Erythroblast (primary cell): ENCODE measurements around the gene NLRP9.
"Not testable (repeated sequence)": the region's sequence is repeated elsewhere in the genome, so short reads cannot be mapped to it uniquely, and the experiment has no call there.

Experiments used
- DNase-seq, 2 experiments: peaks; one replicate each; lab custom pipeline; 2025; lab: John Stamatoyannopoulos, UW
- GATA1 ChIP-seq: IDR thresholded peaks from 2 replicates; pipeline ENCODE4 v1.6.1; 2011; ENCODE audit warnings: low read depth, mild to moderate bottlenecking, control low read depth, low read length, moderate library complexity
- POLR2A ChIP-seq: IDR thresholded peaks from 2 replicates; pipeline ENCODE4 v1.6.1; 2011; ENCODE audit warnings: mild to moderate bottlenecking, low read length

NLRP9 gene

GRCh38 chr19:55738302-55738701 is at the start of gene NLRP9:
Gene NLRP9, minus strand, starts transcription at chr19:55738402. Its CDS starts 28 bp downstream, at chr19:55738374.
- DNase-seq = no peak
- TF ChIP-seq POLR2A = no peak
- no peak for TF ChIP-seq GATA1

DNA sequence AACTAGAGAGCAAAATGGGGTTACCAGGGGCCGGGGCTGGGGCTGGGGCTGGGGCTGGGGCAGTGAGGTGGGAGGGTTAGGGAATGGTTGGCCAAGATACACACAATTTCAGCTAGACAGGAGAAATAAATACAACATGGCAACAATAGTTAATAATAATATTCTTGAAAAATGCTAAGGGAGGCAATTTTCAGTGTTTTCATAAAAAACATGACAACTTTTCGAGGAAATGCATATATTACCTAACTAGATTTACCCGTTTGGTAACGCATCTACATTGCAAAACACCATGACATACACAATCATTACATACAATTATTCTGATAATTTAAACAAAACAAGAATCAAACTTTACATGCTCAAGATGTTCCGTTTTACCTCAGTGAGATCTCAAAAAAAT is 42.9 kb upstream of the NLRP9 start:
- DNase-seq = no peak
- TF ChIP-seq POLR2A (no peak), GATA1 (no peak)

- DNase-seq = no peak
- TF ChIP-seq POLR2A (no peak), GATA1 (no peak)
Observed at GRCh38 chr19:55778331-55778730, 40.1 kb upstream of the NLRP9 start.

- TF ChIP-seq POLR2A (no peak), GATA1 (no peak)
- DNase-seq = peak; percentile 8 to 20
Observed at GRCh38 chr19:55777528-55777927, 39.3 kb upstream of the NLRP9 start.

GRCh38 chr19:55769632-55770031 is 31.4 kb upstream of the NLRP9 start:
- not testable (repeated sequence) for DNase-seq

DNA sequence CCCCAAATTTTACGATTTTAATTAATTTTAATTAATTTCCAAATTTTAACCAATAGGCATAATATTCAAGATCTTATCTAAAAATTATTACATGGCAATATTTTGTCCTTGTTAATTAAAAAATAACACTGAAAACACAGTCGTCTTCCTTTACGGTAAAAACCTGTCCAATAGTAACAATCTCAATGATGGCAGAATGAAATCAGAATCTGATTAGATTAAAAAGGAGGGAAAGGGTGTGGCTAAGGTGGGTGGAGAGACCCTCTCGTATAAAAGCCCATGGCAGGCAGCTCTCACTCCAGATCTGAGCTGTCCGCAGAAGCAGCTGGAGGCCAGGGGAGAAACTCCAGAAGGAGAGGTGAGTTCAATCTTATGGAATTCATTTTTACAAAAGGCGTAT is 30.6 kb upstream of the NLRP9 start, which contains the start of gene RFPL4AL1:
TSS of gene RFPL4AL1 (plus strand) at position 301 of the 400 bp plus-strand sequence. CDS start 2,687 bp downstream, outside the sequence.
- DNase-seq = not testable (repeated sequence)

DNA sequence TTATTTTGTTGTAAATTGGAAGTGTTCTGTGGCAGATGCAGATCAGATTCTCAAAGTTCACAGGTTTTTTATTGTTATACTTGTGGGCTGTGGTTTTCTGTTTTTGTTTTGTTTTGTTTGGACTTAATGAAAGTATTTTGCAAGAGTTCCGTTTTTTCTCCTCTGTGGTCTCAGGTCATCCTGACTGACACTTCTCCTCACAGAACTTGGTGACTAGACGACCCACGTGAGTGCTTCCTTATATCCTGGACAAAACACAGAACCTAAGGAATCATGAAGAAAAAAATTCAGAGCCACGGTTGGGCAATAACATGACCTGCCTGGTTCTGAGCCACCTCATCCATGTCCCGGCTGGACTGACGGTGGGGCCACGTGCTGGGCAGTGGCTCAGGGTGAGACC is 28.3 kb upstream of the NLRP9 start:
- DNase-seq = no peak
- TF ChIP-seq GATA1 (no peak), POLR2A (no peak)

DNA sequence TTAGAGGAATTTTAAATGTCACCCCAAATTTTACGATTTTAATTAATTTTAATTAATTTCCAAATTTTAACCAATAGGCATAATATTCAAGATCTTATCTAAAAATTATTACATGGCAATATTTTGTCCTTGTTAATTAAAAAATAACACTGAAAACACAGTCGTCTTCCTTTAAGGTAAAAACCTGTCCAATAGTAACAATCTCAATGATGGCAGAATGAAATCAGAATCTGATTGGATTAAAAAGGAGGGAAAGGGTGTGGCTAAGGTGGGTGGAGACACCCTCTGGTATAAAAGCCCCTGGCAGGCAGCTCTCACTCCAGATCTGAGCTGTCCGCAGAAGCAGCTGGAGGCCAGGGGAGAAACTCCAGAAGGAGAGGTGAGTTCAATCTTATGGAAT is 20.6 kb upstream of the NLRP9 start, which contains the start of gene RFPL4A:
TSS of gene RFPL4A (plus strand) at position 301 of the 400 bp plus-strand sequence. CDS start 2,704 bp downstream, outside the sequence.
- DNase-seq = not testable (repeated sequence)

DNA sequence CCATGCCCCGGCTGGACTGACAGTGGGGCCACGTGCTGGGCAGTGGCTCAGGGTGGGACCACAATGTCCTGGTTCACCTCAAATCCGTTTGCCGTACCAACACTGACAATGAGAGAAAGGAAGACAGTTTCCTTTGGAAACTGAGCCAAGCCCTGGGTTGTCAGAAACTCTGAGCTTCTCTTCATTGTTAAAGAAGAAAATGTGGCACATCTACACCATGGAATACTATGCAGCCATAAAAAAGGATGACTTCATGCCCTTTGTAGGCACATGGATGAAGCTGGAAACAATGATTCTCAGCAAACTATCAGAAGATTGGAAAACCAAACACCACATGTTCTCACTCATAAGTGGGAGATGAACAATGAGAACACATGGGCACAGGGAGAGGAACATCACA is 18.6 kb upstream of the NLRP9 start:
- not testable (repeated sequence) for DNase-seq

- no peak for DNase-seq
- TF ChIP-seq POLR2A (no peak), GATA1 (no peak)
Observed at GRCh38 chr19:55753401-55753800, 15.2 kb upstream of the NLRP9 start.

DNA sequence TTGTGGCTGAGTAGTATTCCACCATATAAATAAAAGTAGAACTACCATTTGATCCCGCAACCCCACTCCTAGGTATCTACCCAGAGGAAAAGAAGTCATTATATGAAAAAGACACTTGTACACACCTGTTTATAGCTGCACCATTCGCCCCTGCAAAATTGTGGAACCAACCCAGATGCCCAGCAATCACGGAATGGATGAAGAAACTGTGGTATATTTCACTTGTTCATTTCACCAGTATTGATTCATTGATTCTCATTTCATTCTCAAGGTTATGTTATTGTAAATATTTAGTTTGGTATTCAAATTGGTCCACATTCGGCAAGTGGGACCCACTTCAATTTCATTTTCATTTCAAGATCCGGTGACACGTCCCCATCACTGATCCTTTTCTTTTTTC is 12.5 kb upstream of the NLRP9 start:
- DNase-seq = no peak
- TF ChIP-seq GATA1 (no peak), POLR2A (no peak)

DNA sequence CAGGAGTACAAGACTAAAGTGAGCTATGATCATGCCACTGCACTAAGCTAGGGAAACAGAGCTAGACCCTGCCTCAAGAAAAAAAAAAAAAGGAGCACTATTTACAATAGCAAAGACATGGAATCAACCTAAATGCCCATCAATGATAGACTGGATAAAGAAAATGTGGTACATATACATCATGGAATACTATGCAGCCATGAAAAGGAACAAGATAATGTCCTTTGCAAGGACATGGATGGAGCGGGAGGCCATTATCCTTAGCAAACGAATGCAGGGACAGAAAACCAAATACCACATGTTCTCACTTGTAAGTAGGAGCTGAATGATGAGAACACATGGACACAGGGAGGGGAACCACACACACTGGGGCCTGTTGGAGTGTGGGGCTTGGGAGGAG is 7.8 kb downstream of the NLRP9 start:
- not testable (repeated sequence) for DNase-seq

DNA sequence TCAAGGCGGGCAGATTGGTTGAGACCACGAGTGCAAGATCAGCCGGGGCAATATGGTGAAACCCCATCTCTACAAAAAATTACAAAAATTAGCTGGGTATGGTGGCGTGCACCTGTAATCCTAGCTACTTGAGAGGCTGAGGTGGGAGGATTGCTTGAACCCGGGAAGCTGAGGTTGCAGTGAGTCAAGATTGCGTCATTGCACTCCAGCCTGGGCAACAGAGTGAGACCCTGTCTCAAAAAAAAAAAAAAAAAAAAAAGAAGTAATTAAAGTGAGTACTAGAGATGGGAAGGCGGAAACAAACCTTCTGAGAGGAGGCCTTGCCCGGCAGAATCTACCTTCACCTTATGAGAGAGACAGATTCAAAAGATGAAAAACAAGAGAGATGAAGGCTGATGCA is 14.7 kb downstream of the NLRP9 start:
- TF ChIP-seq GATA1 = no peak
- no peak for TF ChIP-seq POLR2A
- no peak for DNase-seq

DNA sequence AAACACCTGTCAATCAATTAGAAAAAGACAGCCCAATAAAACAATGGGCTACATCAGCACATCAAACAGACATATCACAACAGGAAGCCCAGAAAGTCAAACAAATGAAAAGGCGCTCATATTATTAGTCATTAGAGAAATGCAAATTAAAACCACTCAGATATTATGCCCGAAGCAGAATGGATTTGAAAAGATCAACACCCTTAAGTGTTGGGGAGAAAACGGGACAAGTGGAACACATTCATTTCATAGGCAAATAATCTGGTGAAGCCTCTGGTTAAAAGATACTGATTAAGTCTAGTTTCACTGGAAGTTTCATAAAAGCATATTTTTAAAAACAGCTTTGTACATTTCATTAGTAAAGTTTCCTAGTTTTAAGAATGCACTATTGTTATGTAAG is 17.4 kb downstream of the NLRP9 start:
- TF ChIP-seq POLR2A (no peak), GATA1 (no peak)
- no peak for DNase-seq

GRCh38 chr19:55720214-55720746 is 17.9 kb downstream of the NLRP9 start:
- DNase-seq = no peak
- TF ChIP-seq POLR2A (no peak), GATA1 (no peak)

GRCh38 chr19:55717879-55718711 is 20.1 kb downstream of the NLRP9 start:
- DNase-seq = not testable (repeated sequence)
